Central memory CD8-positive, alpha-beta T cell (primary cell): ENCODE measurements around the gene HEATR1.

Experiments
- ATAC-seq: fragments of 150-1000 bp; cut with Tn5 transposase; replicated peaks from 2 replicates; pipeline ENCODE4 v1.10.0; 2022; ENCODE audit warnings: mild to moderate bottlenecking, moderate FRiP score, moderate number of reproducible peaks; ENCODE audit not compliant: poor library complexity, severe bottlenecking; ENCODE audit errors: extremely low read depth
- DNase-seq, 2 donors: peaks; one replicate each; pipeline ENCODE4 v3.0.0; 2021; ENCODE audit warnings: low spot score in 2 of 2
- H3K27ac Mint-ChIP-seq: one replicate; pipeline ENCODE4 v1.8.0; 2022; ENCODE audit warnings: low read depth, mild to moderate bottlenecking, moderate library complexity, mixed read lengths
- H3K27me3 Mint-ChIP-seq: one replicate; pipeline ENCODE4 v1.8.0; 2022; ENCODE audit warnings: mixed read lengths
- H3K36me3 Mint-ChIP-seq: one replicate; pipeline ENCODE4 v1.8.0; 2022; ENCODE audit warnings: mild to moderate bottlenecking, moderate library complexity, mixed read lengths; ENCODE audit not compliant: insufficient read depth
- H3K4me1 Mint-ChIP-seq: one replicate; pipeline ENCODE4 v1.8.0; 2022; ENCODE audit warnings: mixed read lengths
- H3K4me3 Mint-ChIP-seq: one replicate; pipeline ENCODE4 v1.8.0; 2022; ENCODE audit warnings: mild to moderate bottlenecking, moderate library complexity, mixed read lengths
- H3K9me3 Mint-ChIP-seq: one replicate; pipeline ENCODE4 v1.8.0; 2022; ENCODE audit warnings: mixed read lengths

HEATR1 gene

GRCh38 chr1:236603991-236604904, at the start of gene HEATR1:
TSS of gene HEATR1 (minus strand) at chr1:236604516. CDS start at chr1:236604095, 421 bp downstream.
- peak; percentile 54 to 62 for DNase-seq
- H3K9me3 Mint-ChIP-seq: no peaks in the 10 kb centered on the region
- peak; percentile 78 for ATAC-seq
- H3K36me3 Mint-ChIP-seq: peaks cover 26% of the 10 kb centered on the region
- H3K27me3 Mint-ChIP-seq: peaks cover 19% of the 10 kb centered on the region
- H3K4me1 Mint-ChIP-seq: peaks cover 10% of the 10 kb centered on the region
- H3K4me3 Mint-ChIP-seq: peak within 1 kb of the TSS; percentile 92
- H3K27ac Mint-ChIP-seq: peak within 1 kb of the TSS; percentile 92

GRCh38 chr1:236645016-236645680, 40.8 kb upstream of the HEATR1 start:
- H3K27me3 Mint-ChIP-seq: peaks cover 13% of the 10 kb centered on the region
- H3K9me3 Mint-ChIP-seq: no peaks in the 10 kb centered on the region
- no peak for ATAC-seq

GRCh38 chr1:236642763-236643162, 38.4 kb upstream of the HEATR1 start:
- Mint-ChIP-seq H3K27me3 (peaks cover 17% of the 10 kb centered on the region), H3K4me3 (no peak overlapping the region), H3K27ac (no peak overlapping the region), H3K4me1 (no peaks in the 10 kb centered on the region), H3K36me3 (no peaks in the 10 kb centered on the region), H3K9me3 (no peaks in the 10 kb centered on the region)
- ATAC-seq (no peak), DNase-seq (no peak)

More at GRCh38 chr1:236645016-236645680, 40.8 kb upstream of the HEATR1 start:
- no peak overlapping the region for H3K4me3 Mint-ChIP-seq
- no peaks in the 10 kb centered on the region for H3K4me1 Mint-ChIP-seq
- no peaks in the 10 kb centered on the region for H3K36me3 Mint-ChIP-seq
- H3K27ac Mint-ChIP-seq: no peak overlapping the region
- DNase-seq: no peak

- no peaks in the 10 kb centered on the region for H3K36me3 Mint-ChIP-seq
- ATAC-seq (no peak), DNase-seq (no peak)
These were observed 35.4 kb upstream of the HEATR1 start for GRCh38 chr1:236639686-236640085.

GRCh38 chr1:236638945-236639344, 34.6 kb upstream of the HEATR1 start:
- Mint-ChIP-seq H3K9me3 (no peaks in the 10 kb centered on the region), H3K4me1 (no peaks in the 10 kb centered on the region), H3K4me3 (no peak overlapping the region), H3K36me3 (no peaks in the 10 kb centered on the region), H3K27me3 (peaks cover 36% of the 10 kb centered on the region), H3K27ac (no peak overlapping the region)
- no peak for ATAC-seq
- DNase-seq: no peak

More at GRCh38 chr1:236639686-236640085, 35.4 kb upstream of the HEATR1 start:
- H3K4me1 Mint-ChIP-seq: no peaks in the 10 kb centered on the region
- no peak overlapping the region for H3K27ac Mint-ChIP-seq
- peaks cover 29% of the 10 kb centered on the region for H3K27me3 Mint-ChIP-seq
- no peaks in the 10 kb centered on the region for H3K9me3 Mint-ChIP-seq
- H3K4me3 Mint-ChIP-seq: no peak overlapping the region

GRCh38 chr1:236636017-236636416, 31.7 kb upstream of the HEATR1 start:
- no peak for DNase-seq
- Mint-ChIP-seq H3K36me3 (peaks cover 3% of the 10 kb centered on the region), H3K27ac (no peak overlapping the region), H3K27me3 (peaks cover 49% of the 10 kb centered on the region), H3K4me1 (no peaks in the 10 kb centered on the region), H3K9me3 (peaks cover 5% of the 10 kb centered on the region), H3K4me3 (no peak overlapping the region)
- no peak for ATAC-seq

- no peak overlapping the region for H3K4me3 Mint-ChIP-seq
- peaks cover 77% of the 10 kb centered on the region for H3K27me3 Mint-ChIP-seq
- H3K9me3 Mint-ChIP-seq: peaks cover under 1% of the 10 kb centered on the region
- no peak for ATAC-seq
- H3K4me1 Mint-ChIP-seq: no peaks in the 10 kb centered on the region
- no peak for DNase-seq
- no peaks in the 10 kb centered on the region for H3K36me3 Mint-ChIP-seq
- H3K27ac Mint-ChIP-seq: no peak overlapping the region
These were observed 23.6 kb upstream of the HEATR1 start for GRCh38 chr1:236627727-236628408.

GRCh38 chr1:236623371-236624166, 19.3 kb upstream of the HEATR1 start:
- no peaks in the 10 kb centered on the region for H3K36me3 Mint-ChIP-seq
- no peak for DNase-seq
- peaks cover 91% of the 10 kb centered on the region for H3K27me3 Mint-ChIP-seq
- no peak overlapping the region for H3K4me3 Mint-ChIP-seq
- ATAC-seq: no peak
- no peak overlapping the region for H3K27ac Mint-ChIP-seq
- no peaks in the 10 kb centered on the region for H3K4me1 Mint-ChIP-seq
- peaks cover 10% of the 10 kb centered on the region for H3K9me3 Mint-ChIP-seq

- ATAC-seq: no peak
- H3K4me1 Mint-ChIP-seq: no peaks in the 10 kb centered on the region
- peaks cover 10% of the 10 kb centered on the region for H3K9me3 Mint-ChIP-seq
- H3K27ac Mint-ChIP-seq: no peak overlapping the region
- H3K4me3 Mint-ChIP-seq: no peak overlapping the region
- no peaks in the 10 kb centered on the region for H3K36me3 Mint-ChIP-seq
- DNase-seq: no peak
- peaks cover 80% of the 10 kb centered on the region for H3K27me3 Mint-ChIP-seq
These were observed 18.1 kb upstream of the HEATR1 start for GRCh38 chr1:236622407-236622806.

GRCh38 chr1:236619398-236619797, 15.1 kb upstream of the HEATR1 start:
- Mint-ChIP-seq H3K4me3 (no peak overlapping the region), H3K27ac (no peak overlapping the region), H3K36me3 (no peaks in the 10 kb centered on the region), H3K27me3 (peaks cover 77% of the 10 kb centered on the region), H3K9me3 (peaks cover 10% of the 10 kb centered on the region), H3K4me1 (no peaks in the 10 kb centered on the region)
- DNase-seq (no peak), ATAC-seq (no peak)

- Mint-ChIP-seq H3K4me1 (no peaks in the 10 kb centered on the region), H3K9me3 (peaks cover 10% of the 10 kb centered on the region), H3K27ac (no peak overlapping the region), H3K36me3 (no peaks in the 10 kb centered on the region), H3K27me3 (peaks cover 68% of the 10 kb centered on the region), H3K4me3 (no peak overlapping the region)
- DNase-seq (no peak), ATAC-seq (no peak)
These were observed 14.2 kb upstream of the HEATR1 start for GRCh38 chr1:236618507-236618906.
